Measurements from ENCODE around the gene ACAD10. TPM values are rescaled to one million over a fixed set of nuclear protein-coding genes. Genes with fewer than 3 reads are reported as not detected.
A peak's percentile ranks its signal among the peaks of the same experiment; 100 is the strongest.
"Not testable (repeated sequence)": the region's sequence is repeated elsewhere in the genome, so short reads cannot be mapped to it uniquely, and the experiment has no call there.

Gene ACAD10
- total RNA-seq (2014; rRNA removed; shearing (Covaris generic)): 2.8 and 7.7 TPM in 2 replicates

DNA sequence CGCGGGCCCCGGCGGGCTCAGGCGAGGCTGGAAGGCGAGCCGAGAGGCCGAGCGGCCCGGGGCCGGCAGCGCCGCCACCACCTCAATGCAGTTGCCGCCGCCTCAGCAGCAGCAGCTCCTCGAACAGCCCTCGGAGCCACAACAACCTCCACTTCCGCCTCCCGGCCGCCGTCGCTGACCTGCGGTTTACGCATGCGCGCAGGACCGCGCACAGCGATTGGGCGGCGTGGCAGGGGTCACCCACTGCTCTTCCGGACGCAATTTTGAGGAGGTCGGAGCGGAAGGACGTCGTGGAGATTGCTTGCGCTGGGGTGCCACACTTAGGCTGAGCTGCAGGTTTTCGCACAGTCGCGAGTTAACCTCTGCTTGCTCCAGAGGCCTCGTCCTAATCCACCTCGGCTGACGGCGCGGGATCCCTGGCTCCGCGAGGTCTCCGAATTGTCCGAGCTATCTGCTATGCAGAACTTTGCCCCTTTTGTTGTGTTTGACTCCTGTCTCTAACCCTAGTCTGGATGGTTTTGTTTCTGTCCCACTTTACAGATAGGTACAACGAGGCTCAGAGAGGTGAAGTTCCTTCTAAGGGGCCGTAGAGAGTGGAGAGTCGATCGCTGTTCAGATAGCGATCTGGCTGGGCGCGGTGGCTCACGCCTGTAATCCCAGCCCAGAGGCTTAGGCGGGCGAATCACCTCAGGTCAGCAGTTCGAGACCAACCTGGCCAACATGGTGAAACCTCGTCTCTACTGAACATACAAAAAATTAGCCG, at the start of gene ACAD10, which contains the start of gene BRAP:
ACAD10 (plus strand) TSS at position 243 of the 763 bp plus-strand sequence. CDS start 6,657 bp downstream, outside the sequence.
BRAP (minus strand) TSS at position 146 of the 763 bp plus-strand sequence. CDS start 164 bp downstream, outside the sequence.
- peak; percentile 98 for DNase-seq (ENCODE audit: low read depth)

DNA sequence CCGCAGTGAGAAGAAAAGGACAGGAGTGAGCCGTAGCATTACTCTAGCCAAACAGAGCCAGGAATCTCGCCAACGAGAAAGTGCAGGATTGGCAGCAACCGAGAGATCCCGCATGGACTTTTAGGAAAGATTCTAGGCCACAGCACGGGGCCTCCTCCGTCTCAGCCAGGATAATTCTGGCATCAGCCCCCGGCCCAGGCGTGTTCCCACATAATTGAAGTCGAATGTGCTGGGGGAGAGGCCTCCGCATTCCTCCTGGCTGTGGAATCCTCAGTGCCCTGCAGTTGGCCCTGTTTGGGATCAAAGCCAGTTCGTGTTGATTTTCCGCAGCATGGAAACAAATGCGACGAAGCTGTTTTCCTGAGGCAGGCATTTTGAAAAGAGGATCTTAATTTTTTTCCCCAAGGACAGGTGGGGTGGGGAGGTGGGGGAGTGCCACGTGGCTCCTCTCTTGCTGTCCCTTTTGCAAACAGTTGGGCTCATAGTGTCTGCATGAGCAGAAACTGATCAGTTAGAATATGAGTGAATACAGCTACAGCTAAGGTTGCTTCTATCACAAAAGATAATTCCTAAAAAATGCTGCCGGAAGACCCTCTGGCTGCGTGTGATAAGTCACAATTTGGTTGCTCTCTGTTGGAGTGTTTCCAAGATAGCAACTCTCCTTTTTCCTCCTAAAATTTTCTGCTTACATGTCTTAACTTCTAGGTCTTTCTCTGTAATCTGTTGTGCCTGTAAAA, 49.5 kb upstream of the ACAD10 start:
- no peak for DNase-seq (ENCODE audit: low read depth)

DNA sequence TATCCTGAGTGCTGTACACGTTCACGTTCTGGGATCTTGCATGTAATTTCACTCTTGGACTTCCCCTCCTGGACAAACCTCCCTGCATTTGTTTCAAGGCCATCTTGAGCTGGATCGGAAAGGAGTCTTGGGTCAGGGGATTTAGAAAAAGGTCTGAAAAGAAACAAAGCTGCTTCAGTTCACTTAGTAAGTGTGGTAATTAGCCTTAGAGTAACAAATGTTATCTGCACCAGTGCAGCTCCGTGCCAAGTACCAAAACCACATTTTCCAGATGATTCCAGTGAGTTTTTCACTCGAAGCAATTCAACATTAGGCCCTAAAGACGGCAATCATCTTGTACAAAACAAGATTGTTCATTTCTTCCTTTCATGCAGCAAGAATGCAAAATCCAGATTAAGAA, 47.3 kb upstream of the ACAD10 start:
- no peak for DNase-seq (ENCODE audit: low read depth)

DNA sequence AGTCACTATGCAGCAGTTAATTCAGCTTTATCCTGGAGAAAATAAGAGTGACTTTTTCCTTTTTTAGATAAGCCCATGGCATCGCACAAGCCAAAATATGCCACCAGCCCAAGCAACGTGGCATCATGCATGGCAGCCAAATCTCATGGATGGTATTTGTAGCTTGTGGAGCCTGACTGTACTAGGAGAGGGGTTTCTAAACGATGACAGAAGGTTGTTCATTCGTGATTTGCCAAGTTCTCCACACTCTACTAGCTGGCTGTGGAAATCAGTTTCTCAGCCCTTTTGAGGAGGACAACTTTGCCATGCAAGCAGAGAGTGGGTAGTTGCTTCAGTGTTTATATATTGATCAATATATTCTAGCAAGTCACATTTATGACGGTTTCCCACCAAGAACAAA, 45.3 kb upstream of the ACAD10 start:
- DNase-seq (ENCODE audit: low read depth): no peak

DNA sequence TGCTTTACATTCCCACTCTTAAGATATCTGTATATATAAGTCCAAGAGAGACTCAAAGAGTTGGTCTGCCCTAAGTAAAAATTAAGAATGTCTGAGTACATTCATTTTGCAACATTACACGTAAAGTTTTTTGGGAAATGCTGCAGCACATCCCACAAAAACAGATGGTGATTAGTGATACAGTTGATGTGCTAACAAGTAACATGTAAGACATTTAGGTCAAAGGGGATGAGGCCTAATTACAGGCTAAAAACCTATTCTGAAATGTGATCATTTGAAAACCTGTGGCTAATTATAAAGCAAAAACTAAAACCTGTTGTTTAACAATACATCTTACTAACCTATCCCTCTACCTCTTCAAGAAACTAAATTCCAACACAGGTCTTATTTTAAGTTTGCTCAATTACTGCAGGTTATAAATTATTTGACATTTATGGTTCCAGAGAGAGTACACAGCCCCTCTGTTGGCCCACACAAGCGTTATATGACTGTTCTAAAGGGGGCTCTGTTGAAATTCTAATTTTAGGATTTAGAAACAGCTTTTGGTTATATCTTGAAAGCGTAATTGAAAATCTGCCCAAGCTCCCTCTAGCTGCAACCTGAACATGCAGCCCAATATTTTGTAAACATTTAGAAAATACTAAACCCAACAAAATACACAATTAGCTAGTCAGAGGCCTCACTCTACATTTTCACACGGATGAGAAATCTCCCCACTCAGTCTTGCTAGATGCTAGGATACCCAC, 43.0 kb upstream of the ACAD10 start:
- no peak for DNase-seq (ENCODE audit: low read depth)

DNA sequence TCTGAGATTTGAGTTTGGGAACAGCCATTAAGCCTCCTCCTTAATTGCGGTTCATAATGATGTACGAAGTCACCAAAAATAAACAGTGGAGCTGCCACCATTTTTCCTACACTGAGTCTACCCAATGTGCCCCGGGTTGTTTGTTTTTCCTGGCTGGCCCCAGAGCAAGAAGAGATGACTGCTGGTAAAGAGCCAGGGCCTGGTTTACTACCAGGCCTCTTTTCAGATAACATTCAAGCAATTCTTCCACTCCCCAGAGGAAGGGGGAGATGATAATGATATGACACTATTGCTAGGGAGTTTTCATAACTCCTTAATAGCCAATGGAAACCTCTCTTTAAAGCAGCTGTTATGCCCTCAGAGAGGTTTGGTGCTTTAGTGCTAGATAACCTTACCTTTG, 42.4 kb upstream of the ACAD10 start:
- no peak for DNase-seq (ENCODE audit: low read depth)

DNA sequence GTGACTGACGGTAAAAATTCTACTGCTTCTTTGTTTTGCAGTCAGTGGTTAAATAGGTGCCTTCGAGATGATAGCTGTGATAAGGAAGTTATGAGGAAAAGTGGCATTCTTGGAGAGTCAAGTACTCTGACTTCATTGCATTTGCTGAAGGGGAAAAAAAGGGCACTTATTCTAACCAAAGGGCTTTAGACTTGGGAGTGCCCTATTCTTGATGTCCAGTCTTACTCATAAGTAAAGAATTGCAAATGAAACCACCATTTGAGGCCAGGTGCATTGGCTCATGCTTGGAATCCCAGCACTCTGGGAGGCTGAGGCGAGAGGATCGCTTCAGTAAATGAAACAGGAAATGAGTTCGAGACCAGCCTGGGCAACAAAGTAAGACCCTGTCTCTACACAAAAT, 40.4 kb upstream of the ACAD10 start:
- no peak for DNase-seq (ENCODE audit: low read depth)

DNA sequence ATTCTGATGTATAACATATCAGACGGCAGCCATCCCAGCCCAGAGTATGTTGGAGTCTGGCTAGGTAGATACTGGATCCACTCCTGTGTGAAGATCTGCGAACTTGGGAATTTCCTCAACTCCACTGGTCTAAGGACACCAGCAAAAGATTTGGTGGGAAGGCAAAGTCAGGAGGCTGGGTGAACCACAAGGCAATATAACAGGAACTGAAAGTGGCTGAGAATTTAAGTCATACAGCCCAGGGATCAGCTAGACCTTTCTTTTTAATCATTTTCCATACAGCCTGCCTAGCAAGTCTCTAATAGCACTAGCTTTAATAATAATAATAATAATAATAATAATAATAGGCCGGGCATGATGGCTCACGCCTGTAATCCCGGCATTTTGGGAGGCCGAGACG, 34.9 kb upstream of the ACAD10 start:
- DNase-seq (ENCODE audit: low read depth): no peak

DNA sequence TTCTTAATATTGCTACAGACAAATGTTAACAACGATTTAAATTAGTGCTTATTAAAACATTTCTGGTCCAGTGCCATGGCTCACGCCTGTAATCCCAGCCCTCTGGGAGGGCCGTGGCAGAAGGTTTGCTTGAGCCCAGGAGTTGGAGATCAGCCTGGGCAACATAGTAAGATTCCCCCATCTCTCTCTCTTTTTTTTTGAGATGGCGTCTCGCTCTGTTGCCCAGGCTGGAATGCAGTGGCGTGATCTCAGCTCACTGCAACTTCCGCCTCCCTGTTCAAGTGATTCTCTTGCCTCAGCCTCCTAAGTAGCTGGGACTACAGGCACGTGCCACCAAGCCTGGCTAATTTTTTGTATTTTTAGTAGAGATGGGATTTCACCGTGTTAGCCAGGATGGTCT, 33.3 kb upstream of the ACAD10 start:
- DNase-seq (ENCODE audit: low read depth): not testable (repeated sequence)

DNA sequence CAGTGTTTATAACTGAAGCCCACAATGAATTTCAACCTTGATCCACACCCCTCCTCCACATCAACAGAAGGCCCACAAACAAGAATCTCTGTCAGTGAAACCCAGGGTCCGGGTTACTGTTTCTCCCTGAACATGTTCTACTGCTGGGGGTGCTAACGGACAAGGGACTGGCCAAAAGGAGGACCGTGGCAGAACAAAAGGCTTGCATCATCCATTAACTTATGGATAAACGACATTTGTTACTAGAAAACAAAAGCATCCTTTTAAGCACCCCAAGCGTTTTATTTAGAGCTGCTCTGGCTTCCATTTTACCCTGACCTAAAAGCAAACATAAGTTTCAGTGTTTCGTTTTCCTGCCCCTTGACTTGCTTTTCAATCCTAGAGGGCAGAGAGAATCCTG, 32.3 kb upstream of the ACAD10 start:
- DNase-seq (ENCODE audit: low read depth): no peak

DNA sequence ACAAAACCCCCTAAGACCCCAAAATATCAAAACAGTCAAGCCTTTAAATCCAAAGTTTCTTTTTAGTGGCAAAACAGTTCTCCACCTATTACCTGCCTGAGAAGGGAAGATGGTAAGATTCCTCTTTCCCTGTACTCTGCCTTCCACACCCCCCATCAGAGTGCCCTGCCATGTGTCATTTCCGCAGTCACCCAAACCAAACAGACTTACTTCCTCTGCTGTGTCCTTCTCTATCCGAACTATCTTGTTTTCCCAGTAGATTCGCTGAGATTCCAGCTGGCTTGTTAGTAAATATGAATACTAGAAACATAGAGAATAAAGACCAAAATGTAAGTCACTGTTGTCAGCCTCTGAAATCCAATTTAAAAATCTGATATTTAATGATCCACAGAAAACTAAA, 30.5 kb upstream of the ACAD10 start:
- DNase-seq (ENCODE audit: low read depth): no peak

DNA sequence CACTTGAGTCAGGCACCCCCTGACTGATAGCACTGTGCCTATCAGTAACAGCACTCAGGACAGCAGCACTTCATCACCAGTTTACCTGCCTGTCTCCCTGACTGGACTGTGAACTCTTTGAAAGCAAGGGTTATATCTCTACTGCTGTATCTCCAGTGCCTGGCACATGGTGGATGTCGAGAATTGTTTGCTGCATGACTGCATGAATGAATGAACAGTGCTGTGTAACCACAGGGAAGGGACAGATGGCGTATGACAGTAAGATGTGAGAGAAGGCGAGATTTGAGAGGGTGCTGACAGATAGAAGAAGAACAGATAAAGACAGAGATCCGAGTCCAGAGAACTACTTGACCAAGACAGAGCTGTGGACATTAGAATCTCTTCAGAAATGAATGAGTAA, 29.8 kb upstream of the ACAD10 start:
- DNase-seq (ENCODE audit: low read depth): no peak

DNA sequence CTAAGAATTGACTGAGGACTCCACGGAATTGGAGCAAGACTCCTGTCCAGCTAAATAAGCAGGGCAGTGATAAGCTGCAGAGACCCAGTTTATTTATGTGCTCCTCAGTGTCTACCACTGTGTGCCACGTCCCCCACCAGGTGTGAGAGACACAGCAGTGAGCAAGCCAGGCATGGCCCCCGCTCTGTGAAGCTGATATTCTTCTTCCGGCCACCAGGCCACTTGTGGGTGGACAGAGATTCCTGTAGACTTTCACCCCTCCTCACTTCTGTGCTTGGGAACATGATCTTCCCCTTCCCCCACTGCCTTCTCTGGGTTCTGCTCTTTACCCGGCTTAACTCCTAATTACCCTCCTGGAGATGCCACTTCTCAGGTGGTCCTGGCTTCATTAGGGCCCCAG, 21.4 kb upstream of the ACAD10 start:
- no peak for DNase-seq (ENCODE audit: low read depth)

DNA sequence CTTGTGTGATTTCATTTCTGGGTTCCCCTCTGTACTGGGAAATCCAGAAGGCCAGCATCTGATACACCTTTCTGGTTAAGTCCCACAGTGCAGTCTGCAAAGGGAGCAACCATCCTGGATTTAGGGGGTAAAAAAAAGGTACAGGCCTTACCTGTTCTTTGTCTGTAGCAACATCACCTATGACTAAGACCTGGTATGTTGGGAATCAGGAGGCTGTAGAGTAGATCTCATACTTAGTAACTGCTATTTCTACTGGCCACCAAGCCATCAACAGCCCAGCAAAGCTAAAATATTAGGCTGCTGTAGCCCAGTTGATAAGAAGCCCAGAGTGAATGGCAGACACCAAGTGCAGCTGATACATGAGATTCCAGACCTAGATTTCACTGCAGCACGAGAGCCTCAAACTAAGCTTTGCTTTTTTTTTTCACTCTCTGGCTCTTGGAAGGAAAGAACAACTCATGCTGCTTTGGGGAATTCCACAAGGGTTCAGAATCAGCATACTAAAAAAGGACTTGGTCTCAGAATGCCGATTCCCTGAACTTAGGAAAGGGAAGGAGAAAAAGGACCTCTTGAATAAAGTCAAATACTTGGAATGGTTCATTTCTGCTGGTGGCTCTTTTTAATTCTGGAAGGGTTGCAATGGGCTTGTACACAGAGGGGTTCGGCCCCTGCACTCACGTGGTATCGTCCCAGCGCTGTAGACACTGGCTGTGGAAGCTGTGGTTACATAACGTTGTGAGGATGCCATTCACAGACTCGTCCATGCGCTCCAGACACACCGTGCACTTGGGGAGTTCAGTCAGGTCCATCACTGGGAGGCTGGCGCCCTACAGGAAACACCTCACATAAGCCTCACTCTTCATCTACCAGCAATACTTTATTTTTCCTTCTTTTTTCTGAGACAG, 20.6 kb upstream of the ACAD10 start:
- DNase-seq (ENCODE audit: low read depth): no peak

DNA sequence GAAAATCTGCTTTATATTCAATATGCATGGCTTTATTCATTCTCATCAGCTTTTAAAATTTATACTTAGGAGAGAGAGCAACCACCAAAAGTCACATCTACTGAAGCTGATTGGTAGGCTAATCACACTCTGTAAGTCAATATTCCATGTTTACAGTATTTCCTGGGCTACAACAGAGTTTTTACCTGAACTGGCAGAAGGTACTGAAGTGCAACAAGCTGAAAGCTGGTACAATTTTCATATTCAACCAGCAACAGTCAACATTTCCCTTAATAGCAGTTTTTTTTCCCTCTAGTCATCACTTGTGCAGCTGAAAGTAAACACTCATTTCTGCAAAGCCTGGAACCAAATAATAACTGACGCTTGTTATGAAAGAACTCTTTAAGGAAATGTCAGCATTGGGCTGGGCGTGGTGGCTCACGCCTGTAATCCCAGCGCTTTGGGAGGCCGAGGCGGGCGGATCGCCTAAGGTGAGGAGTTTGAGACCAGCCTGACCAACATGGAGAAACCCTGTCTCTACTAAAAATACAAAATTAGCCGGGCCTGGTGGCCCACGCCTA, 13.0 kb upstream of the ACAD10 start:
- DNase-seq (ENCODE audit: low read depth): no peak

DNA sequence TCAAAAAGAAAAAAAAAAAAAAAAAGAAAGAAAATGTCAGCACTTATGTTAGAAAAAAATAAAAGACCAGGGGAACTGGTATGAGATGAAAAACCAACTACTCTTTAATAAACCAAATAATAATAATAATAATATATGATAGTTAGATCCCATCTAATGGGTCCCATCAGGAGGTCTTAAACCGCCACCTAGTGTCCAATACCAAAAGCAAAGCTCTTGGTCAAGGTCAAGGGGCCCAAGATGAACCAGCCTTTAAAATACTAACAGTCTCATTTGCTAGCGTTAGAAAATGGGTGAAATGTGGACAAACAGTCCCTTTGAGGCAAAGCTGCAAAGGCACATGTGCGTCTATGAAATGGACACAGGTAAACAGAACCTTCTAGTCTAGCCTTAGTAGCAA, 12.3 kb upstream of the ACAD10 start:
- DNase-seq (ENCODE audit: low read depth): peak; percentile 17

DNA sequence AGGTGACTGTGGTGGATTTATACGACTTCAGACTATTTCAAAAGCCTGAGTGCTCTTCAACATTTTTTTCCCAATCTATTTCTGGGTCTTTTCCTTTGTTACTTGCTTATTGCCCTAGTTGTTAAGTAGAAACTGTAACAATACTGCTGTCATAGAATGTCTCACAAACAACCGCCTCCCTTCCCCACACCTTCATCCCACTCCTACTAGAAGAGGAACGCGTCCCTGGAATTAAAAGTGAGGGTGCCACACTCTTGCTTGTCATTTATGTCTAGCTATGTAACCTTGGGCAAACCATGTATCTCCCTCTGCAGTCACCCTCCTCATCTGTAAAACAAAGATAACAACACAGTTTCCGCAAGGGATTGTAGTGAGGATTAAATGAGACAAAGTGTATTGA, 8.7 kb upstream of the ACAD10 start:
- DNase-seq (ENCODE audit: low read depth): no peak

DNA sequence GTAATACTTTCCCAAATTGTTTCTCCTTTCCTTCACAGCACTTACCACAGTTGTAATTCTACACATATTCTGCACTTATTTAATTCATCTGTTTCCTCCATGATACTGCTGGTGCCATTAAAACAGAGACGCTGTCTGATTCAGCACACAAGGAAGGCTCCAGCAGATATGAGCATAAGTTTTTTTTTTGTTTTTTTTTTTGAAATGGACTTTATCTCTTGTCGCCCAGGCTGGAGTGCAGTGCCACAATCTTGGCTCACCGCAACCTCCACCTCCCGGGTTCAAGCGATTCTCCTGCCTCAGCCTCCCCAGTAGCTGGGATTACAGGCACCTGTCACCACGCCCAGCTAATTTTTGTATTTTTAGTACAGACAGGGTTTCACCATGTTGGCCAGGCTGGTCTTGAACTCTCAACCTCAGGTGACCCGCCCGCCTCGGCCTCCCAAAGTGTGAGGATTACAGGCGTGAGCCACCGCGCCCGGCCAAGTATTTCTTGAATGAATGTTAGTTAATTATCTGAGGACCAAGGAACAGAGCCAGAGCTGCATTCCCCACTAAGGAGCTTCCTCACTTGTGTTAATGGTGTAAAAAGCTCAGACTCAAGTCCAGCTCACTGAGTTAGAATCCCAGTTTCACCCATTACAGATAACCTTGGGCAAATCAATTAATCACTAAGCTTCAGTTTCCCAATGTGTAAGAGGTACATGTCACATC, 1.2 kb upstream of the ACAD10 start:
- DNase-seq (ENCODE audit: low read depth): not testable (repeated sequence)

DNA sequence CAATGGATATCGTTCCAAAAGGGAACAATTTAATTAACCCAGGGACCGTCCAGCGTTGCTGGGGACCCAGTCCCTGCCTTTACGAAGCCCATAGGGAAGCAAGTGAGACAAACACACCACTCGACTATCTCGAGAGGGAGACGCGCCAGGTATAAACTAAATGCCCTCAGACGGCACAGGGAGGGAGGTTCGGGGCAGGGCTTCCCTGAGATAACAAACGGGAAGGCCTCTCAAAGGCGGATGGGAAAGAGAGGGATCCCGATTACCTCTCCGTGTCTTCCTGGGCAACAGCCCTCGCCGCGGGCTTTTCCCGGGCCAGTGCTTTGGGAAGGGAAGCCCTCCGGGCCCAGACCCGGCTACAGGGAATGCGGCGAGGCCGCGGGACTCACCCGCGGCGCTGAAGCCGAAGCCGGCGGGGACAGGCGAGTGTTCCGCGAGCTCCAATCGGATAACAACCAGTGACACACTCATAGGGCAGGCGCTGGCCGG, 487 bp upstream of the ACAD10 start:
- DNase-seq (ENCODE audit: low read depth): no peak

DNA sequence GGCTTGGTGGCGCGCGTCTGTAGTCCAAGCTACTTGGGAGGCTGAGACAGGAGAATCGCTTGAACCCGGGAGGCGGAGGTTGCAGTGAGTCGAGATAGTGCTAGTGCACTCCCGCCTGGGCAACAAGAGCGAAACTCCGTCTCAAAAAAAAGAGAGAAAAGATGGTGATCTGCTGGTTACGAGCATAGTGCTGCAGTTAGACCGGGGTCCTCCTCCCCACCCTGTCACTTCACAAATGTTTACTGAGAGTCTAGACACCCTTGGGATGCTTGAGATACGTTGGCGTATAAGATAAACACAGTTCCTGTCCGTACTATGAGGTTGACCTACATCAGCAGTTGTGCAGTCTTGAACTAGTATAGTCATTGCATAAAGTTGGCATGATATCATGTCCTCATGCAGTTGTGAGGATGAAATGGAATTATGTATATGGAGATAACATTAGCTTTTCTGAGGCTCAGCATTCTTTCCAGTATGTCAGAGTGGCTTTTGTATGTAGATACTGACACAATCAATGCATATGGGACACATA, 787 bp downstream of the ACAD10 start:
- DNase-seq (ENCODE audit: low read depth): no peak

All from Daoy (cell line).